Body of pancreas (tissue), 4 donors: ENCODE measurements around the gene TMEM250.

Experiments used
- CTCF ChIP-seq, 7 experiments: fragments of 450-650 bp in 4 of 7; fragments of 200-600 bp in 3 of 7; sonication (generic) in 3 of 7; IDR thresholded peaks; one replicate each; pipeline ENCODE4 v1.5.1; 2016 to 2019; ENCODE audit warnings: antibody characterized with exemption in 7 of 7
- POLR2A ChIP-seq, 3 donors: fragments of 450-650 bp; IDR thresholded peaks; one replicate each; pipeline ENCODE4 v1.6.1; 2016; ENCODE audit warnings: antibody characterized with exemption in 3 of 3, mild to moderate bottlenecking in 2 of 3

- TF ChIP-seq POLR2A (IDR thresholded peaks at IDR 0.05) (no peak), CTCF (IDR thresholded peaks at IDR 0.05) (no peak)
Measured at GRCh38 chr9:136142859-136143214, 24.2 kb upstream of the TMEM250 start.
